Right lobe of liver (tissue), 6 donors: Measurements from ENCODE around the gene LENEP. TPM values are rescaled to one million over a fixed set of nuclear protein-coding genes. Genes with fewer than 3 reads are reported as not detected.

Experiments used
- ATAC-seq, 4 donors: fragments of 200-7000 bp; cut with Tn5 transposase; one replicate each; pipeline ENCODE4 v1.9.1; 2020; ENCODE audit warnings: mild to moderate bottlenecking in 4 of 4, moderate library complexity in 4 of 4
- DNase-seq, 3 donors: peaks; one replicate each; pipeline ENCODE4 v3.0.0-alpha.2; 2020
- H3K27ac ChIP-seq, 3 donors: fragments of 200-600 bp; one replicate each; pipeline ENCODE4 v1.8.0; 2022
- H3K27me3 ChIP-seq, 2 donors: fragments of 200-600 bp; one replicate each; pipeline ENCODE4 v1.8.0; 2022
- H3K36me3 ChIP-seq, 4 donors: fragments of 200-600 bp; sonication (generic) in 1 of 4; one replicate each; pipeline versions ENCODE4 v1.5.1 to v1.8.0; 2017 to 2022; ENCODE audit warnings: control low read depth in 1 of 4
- H3K4me1 ChIP-seq, 4 donors: fragments of 200-600 bp; sonication (generic) in 1 of 4; one replicate each; pipeline versions ENCODE4 v1.5.1 to v1.8.0; 2017 to 2022; ENCODE audit warnings: control low read depth in 1 of 4
- H3K4me3 ChIP-seq, 3 donors: fragments of 200-600 bp; one replicate each; pipeline ENCODE4 v1.8.0; 2022
- H3K9me3 ChIP-seq, 4 donors: fragments of 200-600 bp; sonication (generic) in 1 of 4; one replicate each; pipeline versions ENCODE4 v1.5.1 to v1.8.0; 2017 to 2022; ENCODE audit warnings: control low read depth in 1 of 4
- CTCF ChIP-seq, 4 donors: fragments of 200-600 bp in 3 of 4; fragments of 450-650 bp in 1 of 4; IDR thresholded peaks; one replicate each; pipeline versions ENCODE4 v1.5.1 to v1.8.0; 2016 to 2022; ENCODE audit warnings: antibody characterized with exemption in 4 of 4, mild to moderate bottlenecking in 2 of 4
- POLR2A ChIP-seq: fragments of 450-650 bp; IDR thresholded peaks from one replicate; pipeline ENCODE4 v1.6.1; 2017; ENCODE audit warnings: antibody characterized with exemption, mild to moderate bottlenecking
- WGBS: methylation state at CpG from one replicate; pipeline ENCODE4 v1.1.6; 2018; ENCODE audit warnings: low coverage, low lambda C conversion rate; ENCODE audit not compliant: insufficient coverage; ENCODE audit errors: missing lambda C conversion rate; 5-methylcytosine and 5-hydroxymethylcytosine counted together
- intact Hi-C, 2 donors: fragments of 100-400 bp; cut with DNase I; formaldehyde crosslinking; loops; one replicate each; pipeline versions ENCODE4 v1.11.2 to v1.14.1; 2022
- total RNA-seq, 6 experiments: library from RNA; depleted of rRNA in 2 of 6; stranded (reverse); fragments of >200 nt in 2 of 6; fragmentation: NEBNext Ultra II Directional in 3 of 6; extraction: Animal tissue kit (Norgen Biotek cat#: 25700) in 3 of 6; gene quantifications; one replicate each; pipeline versions ENCODE4 v1.1.0 to v1.2.4, GENCODE V29; 2016 to 2023
- donor health status: DM: no; HTN: yes; CAD: no.
- donor health status: DM: no; HTN: no; CAD: no.
- donor health status: DM: no; HTN: no; CAD: no.
- donor health status: DM: no; HTN: yes; CAD: no.
- donor health status: DM: no; HTN: yes; CAD: no.

Gene LENEP
- total RNA-seq, 6 experiments from 2014 or later: not detected

DNA sequence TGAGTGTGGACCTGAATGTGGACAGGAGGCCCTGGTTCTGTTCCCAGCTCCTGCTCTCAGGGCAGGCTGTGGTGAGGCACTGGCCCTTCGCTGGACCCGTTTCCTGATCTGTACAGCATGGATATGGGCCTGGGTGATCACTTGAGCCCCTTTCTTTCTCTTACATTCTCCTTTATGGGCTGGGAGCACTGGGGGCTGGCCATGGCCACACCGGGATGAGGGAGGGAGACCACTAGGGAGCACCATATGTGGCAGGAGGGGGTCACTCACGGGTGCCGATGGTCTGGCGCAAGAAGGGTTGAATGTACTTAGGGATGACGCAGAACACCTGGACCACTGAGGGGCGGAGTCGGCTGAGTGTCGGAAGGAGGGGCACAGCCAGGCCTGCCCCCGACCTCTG lies 37.5 kb downstream of the LENEP start:
- Histone ChIP-seq H3K4me3 (no peak overlapping the region), H3K27me3 (no peaks in the 10 kb centered on the region), H3K4me1 (no peaks in the 10 kb centered on the region), H3K36me3 (no peaks in the 10 kb centered on the region), H3K9me3 (no peaks in the 10 kb centered on the region), H3K27ac (no peak overlapping the region)
- DNase-seq (no peak), ATAC-seq (no peak)
- WGBS: 84% methylated on average over 7 of the region's 11 CpGs
- TF ChIP-seq CTCF (IDR thresholded peaks at IDR 0.05) (no peak), POLR2A (no peak)
- intact Hi-C loops: no loop called here

GRCh38 chr1:155032886-155033285 lies 39.5 kb downstream of the LENEP start:
- 86% methylated on average over 3 of the region's 12 CpGs for WGBS
- Histone ChIP-seq H3K27ac (no peak overlapping the region), H3K9me3 (no peaks in the 10 kb centered on the region), H3K36me3 (no peaks in the 10 kb centered on the region), H3K27me3 (no peaks in the 10 kb centered on the region), H3K4me1 (no peaks in the 10 kb centered on the region), H3K4me3 (no peak overlapping the region)
- TF ChIP-seq CTCF (IDR thresholded peaks at IDR 0.05): no peak
- no peak for TF ChIP-seq POLR2A
- intact Hi-C loops: no loop called here
- no peak for DNase-seq
- no peak for ATAC-seq

- H3K36me3 ChIP-seq: no peaks in the 10 kb centered on the region
- peaks cover 0 to 5% (median 2%) of the 10 kb centered on the region in 4 donors for H3K4me1 ChIP-seq
- DNase-seq (no peak), ATAC-seq (no peak)
- no peak for TF ChIP-seq POLR2A
- no peak for TF ChIP-seq CTCF (IDR thresholded peaks at IDR 0.05)
- H3K9me3 ChIP-seq: no peaks in the 10 kb centered on the region
- H3K27me3 ChIP-seq: no peaks in the 10 kb centered on the region
- intact Hi-C loops: no loop called here
- WGBS: 88% methylated on average over 1 of the region's 9 CpGs
- no peak within 1 kb of the TSS for H3K4me3 ChIP-seq
- H3K27ac ChIP-seq: no peak within 1 kb of the TSS
These were observed 40.1 kb downstream of the LENEP start, which contains the start of the genes DCST1 and DCST2 for GRCh38 chr1:155033524-155033923. DCST1 (plus strand) TSS chr1:155033824; CDS start chr1:155034037, 213 bp downstream. DCST2 (minus strand) TSS chr1:155033781; CDS start chr1:155033701, 80 bp downstream.

GRCh38 chr1:155034318-155035208 lies 41.2 kb downstream of the LENEP start:
- H3K4me1 ChIP-seq: peaks cover 0 to 13% (median 4%) of the 10 kb centered on the region in 4 donors
- H3K36me3 ChIP-seq: no peaks in the 10 kb centered on the region
- no peak overlapping the region for H3K4me3 ChIP-seq
- no peak for ATAC-seq
- WGBS: 80% methylated on average over 9 of the region's 20 CpGs
- DNase-seq: no peak
- no peak overlapping the region for H3K27ac ChIP-seq
- no peaks in the 10 kb centered on the region for H3K9me3 ChIP-seq
- no peaks in the 10 kb centered on the region for H3K27me3 ChIP-seq
- intact Hi-C loops: no loop called here
- TF ChIP-seq CTCF (IDR thresholded peaks at IDR 0.05) (no peak), POLR2A (no peak)
